ENCODE data around the gene CRADD. TPM values are rescaled to one million over a fixed set of nuclear protein-coding genes. Genes with fewer than 3 reads are reported as not detected.

CRADD gene
- total and polyA plus RNA-seq, 10 of the 15 experiments (the other 5 are each of a cell fraction or from before 2014, with no cell fraction given): 7.6 to 15.5 (median 11.7) TPM

DNA sequence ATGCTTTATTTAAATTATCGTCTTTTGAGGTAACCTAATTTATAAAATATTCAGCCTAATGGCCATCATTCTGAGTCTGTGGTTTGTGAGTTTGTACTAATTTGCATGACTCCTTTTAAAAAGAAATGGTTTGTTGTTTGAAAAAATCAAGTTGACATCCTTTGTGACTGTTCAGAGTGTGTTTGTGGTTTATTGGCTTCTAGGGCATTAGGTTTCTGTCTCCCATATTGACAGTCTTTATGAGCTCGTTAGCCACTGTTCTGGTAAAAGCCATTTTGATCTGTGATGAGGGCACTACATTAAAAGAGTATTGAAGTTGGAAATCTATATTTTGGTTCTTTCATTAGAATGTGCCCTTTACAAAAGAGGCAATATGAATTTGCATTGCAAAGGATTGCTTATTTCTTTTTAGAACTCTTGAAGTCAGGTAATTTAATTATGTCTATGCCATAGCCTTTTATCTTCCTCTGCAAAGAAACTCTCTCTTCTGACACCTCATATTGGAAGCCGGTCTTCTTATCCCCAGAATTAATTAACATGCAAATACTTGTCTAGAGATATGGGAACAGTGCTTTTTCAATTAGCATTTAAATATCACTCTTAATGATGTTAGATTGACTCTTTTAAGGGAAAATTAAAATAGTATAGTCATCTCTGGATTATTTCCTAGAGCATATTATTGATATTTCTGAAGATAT lies 95.0 kb downstream of the CRADD start:
- Histone ChIP-seq H3K79me2 (ENCODE audit: control insufficient read depth, insufficient read depth, low read length) (no peaks in the 10 kb centered on the region), H3K9ac (ENCODE audit: control insufficient read depth, insufficient read depth, low read length) (no peak overlapping the region), H3K27me3 (replicated peaks in 1 of 2; ENCODE audit: control insufficient read depth in 2 of 2, insufficient read depth in 2 of 2, low read length in 1 of 2) (no peaks in the 10 kb centered on the region), H4K20me1 (ENCODE audit: control insufficient read depth, insufficient read depth) (no peaks in the 10 kb centered on the region), H3K4me2 (ENCODE audit: control insufficient read depth, insufficient read depth) (no peak overlapping the region), H3K36me3 (ENCODE audit: control insufficient read depth in 2 of 2, insufficient read depth in 2 of 2, low read length in 1 of 2) (no peaks in the 10 kb centered on the region), H3K9me3 (replicated peaks; ENCODE audit: control insufficient read depth, insufficient read depth, low read length) (no peaks in the 10 kb centered on the region), H2AFZ (ENCODE audit: control insufficient read depth, low read depth, low read length) (no peak overlapping the region), H3K4me1 (ENCODE audit: control insufficient read depth, insufficient read depth, low read length) (no peaks in the 10 kb centered on the region), H3K4me3 (no peak overlapping the region), H3K27ac (ENCODE audit: control insufficient read depth, insufficient read depth) (no peak overlapping the region)
- WGBS (ENCODE audit: insufficient coverage, insufficient replicate concordance, low lambda C conversion rate, missing lambda C conversion rate): 32% methylated on average over 3 of the region's 3 CpGs
- ChIA-PET CTCF (interaction anchor here (1.2 kb wide), 2 partner anchors 203 to 330 kb away, joined by 3 to 6 read pairs; no protein-coding TSS in a partner anchor), SMC1A (ENCODE audit: uncharacterized antibody, unreplicated experiment) (interaction anchor here (0.5 kb wide), 1 partner anchor 34 kb away, joined by 3 read pairs; no protein-coding TSS in a partner anchor), RAD21 (ENCODE audit: unreplicated experiment) (no interaction called here), POLR2A (no interaction called here)
- DNase-seq (ENCODE audit: low read depth, low spot score): no peak
- no peak; the same call in 2 of the 3 replicates for ATAC-seq
- FAIRE-seq: no peak
- no TSS peak for BruUV-seq (replicated peaks)
- intact Hi-C loops (cut with micrococcal nuclease; ENCODE audit: unreplicated experiment): no loop called here
- in situ Hi-C loops (cut with MboI): loop anchor here (5.0 kb wide), 1 partner anchor 330 kb away; no protein-coding TSS in a partner anchor
- TF ChIP-seq ESRRA (IDR thresholded peaks at IDR 0.05; ENCODE audit: low read length) (no peak), HCFC1 (IDR thresholded peaks at IDR 0.05; ENCODE audit: low read length) (no peak), MTA2 (IDR thresholded peaks at IDR 0.05; ENCODE audit: low read depth) (peak; percentile 56), JUNB (IDR thresholded peaks at IDR 0.05) (no peak), RFX5 (IDR thresholded peaks at IDR 0.05; ENCODE audit: low read depth, low read length) (no peak), RUNX3 (IDR thresholded peaks at IDR 0.05; ENCODE audit: low read length) (peak; percentile 20; the same call in 1 of the 2 replicates), ZZZ3 (IDR thresholded peaks at IDR 0.05; ENCODE audit: control insufficient read depth, insufficient read length, low read depth) (no peak)
- TF ChIP-seq, protein P1, sequence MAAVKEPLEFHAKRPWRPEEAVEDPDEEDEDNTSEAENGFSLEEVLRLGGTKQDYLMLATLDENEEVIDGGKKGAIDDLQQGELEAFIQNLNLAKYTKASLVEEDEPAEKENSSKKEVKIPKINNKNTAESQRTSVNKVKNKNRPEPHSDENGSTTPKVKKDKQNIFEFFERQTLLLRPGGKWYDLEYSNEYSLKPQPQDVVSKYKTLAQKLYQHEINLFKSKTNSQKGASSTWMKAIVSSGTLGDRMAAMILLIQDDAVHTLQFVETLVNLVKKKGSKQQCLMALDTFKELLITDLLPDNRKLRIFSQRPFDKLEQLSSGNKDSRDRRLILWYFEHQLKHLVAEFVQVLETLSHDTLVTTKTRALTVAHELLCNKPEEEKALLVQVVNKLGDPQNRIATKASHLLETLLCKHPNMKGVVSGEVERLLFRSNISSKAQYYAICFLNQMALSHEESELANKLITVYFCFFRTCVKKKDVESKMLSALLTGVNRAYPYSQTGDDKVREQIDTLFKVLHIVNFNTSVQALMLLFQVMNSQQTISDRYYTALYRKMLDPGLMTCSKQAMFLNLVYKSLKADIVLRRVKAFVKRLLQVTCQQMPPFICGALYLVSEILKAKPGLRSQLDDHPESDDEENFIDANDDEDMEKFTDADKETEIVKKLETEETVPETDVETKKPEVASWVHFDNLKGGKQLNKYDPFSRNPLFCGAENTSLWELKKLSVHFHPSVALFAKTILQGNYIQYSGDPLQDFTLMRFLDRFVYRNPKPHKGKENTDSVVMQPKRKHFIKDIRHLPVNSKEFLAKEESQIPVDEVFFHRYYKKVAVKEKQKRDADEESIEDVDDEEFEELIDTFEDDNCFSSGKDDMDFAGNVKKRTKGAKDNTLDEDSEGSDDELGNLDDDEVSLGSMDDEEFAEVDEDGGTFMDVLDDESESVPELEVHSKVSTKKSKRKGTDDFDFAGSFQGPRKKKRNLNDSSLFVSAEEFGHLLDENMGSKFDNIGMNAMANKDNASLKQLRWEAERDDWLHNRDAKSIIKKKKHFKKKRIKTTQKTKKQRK (IDR thresholded peaks at IDR 0.05; ENCODE audit: low read depth, low read length): no peak
- TF ChIP-seq, protein P2, sequence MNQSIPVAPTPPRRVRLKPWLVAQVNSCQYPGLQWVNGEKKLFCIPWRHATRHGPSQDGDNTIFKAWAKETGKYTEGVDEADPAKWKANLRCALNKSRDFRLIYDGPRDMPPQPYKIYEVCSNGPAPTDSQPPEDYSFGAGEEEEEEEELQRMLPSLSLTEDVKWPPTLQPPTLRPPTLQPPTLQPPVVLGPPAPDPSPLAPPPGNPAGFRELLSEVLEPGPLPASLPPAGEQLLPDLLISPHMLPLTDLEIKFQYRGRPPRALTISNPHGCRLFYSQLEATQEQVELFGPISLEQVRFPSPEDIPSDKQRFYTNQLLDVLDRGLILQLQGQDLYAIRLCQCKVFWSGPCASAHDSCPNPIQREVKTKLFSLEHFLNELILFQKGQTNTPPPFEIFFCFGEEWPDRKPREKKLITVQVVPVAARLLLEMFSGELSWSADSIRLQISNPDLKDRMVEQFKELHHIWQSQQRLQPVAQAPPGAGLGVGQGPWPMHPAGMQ (IDR thresholded peaks at IDR 0.05; ENCODE audit: borderline replicate concordance): no peak
- TF ChIP-seq, protein P3, sequence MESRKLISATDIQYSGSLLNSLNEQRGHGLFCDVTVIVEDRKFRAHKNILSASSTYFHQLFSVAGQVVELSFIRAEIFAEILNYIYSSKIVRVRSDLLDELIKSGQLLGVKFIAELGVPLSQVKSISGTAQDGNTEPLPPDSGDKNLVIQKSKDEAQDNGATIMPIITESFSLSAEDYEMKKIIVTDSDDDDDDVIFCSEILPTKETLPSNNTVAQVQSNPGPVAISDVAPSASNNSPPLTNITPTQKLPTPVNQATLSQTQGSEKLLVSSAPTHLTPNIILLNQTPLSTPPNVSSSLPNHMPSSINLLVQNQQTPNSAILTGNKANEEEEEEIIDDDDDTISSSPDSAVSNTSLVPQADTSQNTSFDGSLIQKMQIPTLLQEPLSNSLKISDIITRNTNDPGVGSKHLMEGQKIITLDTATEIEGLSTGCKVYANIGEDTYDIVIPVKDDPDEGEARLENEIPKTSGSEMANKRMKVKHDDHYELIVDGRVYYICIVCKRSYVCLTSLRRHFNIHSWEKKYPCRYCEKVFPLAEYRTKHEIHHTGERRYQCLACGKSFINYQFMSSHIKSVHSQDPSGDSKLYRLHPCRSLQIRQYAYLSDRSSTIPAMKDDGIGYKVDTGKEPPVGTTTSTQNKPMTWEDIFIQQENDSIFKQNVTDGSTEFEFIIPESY (IDR thresholded peaks at IDR 0.05): no peak

Data from GM12878 (cell line).